ENCODE measurements around the gene FHIT.
"Not testable (repeated sequence)": the region's sequence is repeated elsewhere in the genome, so short reads cannot be mapped to it uniquely, and the experiment has no call there.

The FHIT gene

DNA sequence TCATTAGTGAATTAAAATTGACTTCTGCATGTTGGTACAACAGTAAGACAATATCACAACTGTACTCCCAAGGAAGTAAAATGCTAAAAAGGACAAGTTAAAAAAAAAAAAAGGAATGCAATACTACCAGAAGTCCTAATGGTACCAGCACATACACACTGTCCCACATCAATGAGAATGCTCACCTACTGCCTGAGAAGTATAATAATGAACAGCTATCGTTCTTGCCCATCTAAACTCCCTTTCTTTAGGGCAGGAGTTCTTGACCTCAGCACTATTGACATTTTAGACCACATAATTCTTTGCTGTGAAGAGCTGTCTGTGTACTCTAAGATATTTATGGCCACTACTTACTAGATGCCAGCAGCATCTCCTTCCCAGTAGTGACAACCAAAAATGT is 651.7 kb downstream of the FHIT start:
- no peak for DNase-seq

GRCh38 chr3:60598671-60599070 is 652.6 kb downstream of the FHIT start:
- no peak for DNase-seq

- no peak for DNase-seq
These were observed 657.2 kb downstream of the FHIT start for GRCh38 chr3:60594025-60594424.

GRCh38 chr3:60591267-60591666 is 660.0 kb downstream of the FHIT start:
- DNase-seq, result no peak

DNA sequence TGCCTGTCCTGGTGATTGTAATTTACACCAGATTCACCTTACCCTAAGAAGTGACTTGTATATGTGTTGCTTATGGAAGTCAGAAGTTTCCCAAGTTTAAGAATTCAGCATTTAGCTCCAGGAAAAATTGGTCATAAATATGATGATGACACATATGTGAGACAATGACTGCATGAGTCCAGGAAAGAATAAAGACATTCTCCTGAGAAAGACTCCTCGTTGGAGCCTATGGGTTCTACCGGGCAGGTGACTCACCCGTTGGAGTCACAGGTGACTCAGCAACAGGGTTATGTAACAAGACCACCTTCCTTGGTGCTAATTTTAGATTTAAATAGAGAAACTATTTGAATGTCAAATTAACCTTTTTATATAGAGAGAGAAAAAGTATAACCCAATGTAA is 662.4 kb downstream of the FHIT start:
- no peak for DNase-seq

DNA sequence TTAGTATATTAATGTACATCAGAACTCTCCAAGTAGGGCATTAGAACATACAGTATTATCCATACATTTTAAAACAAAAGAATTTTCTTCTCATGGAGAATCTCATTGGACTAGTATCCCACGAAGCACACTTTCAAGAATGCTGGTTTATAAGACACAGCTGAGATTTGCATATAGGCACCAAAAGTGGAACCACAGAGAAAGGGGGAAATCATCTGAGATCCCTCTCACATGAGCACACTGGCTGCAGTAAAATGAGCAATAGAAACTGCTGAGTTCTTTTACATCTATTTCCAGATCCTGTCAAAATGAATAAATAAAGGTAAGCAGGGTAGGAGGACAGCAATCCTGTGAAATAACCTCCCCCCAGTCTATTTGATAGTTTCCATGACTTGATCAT is 665.3 kb downstream of the FHIT start:
- no peak for DNase-seq

- DNase-seq, result no peak
These were observed 667.0 kb downstream of the FHIT start for GRCh38 chr3:60584250-60584649.

DNA sequence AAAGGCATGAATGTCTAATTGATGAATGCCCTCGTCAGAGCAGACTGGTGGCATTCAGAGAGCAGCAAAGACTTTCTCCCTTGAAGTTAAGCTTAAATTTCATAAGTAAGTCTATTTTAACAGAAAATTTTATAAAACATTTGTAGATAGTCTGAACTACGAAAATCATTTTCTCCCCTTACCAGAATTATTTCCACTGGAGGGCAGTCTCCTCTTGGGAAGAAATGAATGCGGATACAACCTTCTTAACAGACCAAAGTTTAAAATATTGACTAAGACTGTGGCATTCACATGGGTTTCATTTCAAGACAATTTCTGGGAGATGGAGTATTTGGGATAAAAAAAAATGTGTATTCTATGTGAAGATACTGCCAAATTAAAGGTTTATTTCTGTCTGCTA is 669.0 kb downstream of the FHIT start:
- DNase-seq, result no peak

DNA sequence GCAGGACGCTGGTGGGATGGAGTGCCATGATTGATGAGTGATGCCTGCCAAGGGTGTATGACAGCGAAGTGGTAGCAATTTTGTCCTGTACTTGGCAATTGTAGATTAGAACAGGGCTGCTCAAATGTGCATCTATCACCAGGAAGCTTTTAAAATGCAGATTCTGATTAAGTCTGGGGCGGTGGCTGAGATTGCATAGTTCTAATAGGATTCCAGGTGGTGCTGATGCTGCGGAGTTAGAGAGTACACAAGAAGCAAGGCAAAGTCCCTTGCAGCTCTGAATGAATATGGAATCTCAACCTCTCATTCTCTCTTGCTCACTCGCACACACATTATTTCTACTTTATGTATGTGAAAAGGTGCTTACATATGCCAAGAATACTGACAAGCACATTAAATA is 670.4 kb downstream of the FHIT start:
- no peak for DNase-seq

GRCh38 chr3:60579734-60580133 is 671.5 kb downstream of the FHIT start:
- DNase-seq, result no peak

DNA sequence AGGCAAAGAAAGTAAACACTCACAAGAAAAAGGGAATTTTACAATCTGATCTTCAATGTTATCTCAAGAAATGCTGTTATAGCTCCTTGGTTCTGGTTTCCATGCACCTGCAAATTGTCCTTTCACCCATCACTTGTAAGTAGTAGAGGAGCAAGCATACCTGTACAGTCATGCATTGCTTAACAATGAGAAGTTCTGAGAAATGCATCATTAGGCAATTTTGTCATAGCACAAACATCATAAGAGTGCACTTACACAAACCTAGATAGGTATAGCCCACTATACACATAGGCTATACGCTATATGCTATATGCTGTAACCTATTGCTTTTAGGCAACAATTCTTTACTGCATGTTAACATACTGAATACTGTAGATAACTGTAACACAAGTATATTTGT is 672.3 kb downstream of the FHIT start:
- DNase-seq, result no peak

- no peak for DNase-seq
These were observed 673.7 kb downstream of the FHIT start for GRCh38 chr3:60577601-60578000.

- no peak for DNase-seq
These were observed 675.5 kb downstream of the FHIT start for GRCh38 chr3:60575718-60576272.

- no peak for DNase-seq
These were observed 677.0 kb downstream of the FHIT start for GRCh38 chr3:60574046-60574769.

- no peak for DNase-seq
These were observed 677.8 kb downstream of the FHIT start for GRCh38 chr3:60573494-60573893.

DNA sequence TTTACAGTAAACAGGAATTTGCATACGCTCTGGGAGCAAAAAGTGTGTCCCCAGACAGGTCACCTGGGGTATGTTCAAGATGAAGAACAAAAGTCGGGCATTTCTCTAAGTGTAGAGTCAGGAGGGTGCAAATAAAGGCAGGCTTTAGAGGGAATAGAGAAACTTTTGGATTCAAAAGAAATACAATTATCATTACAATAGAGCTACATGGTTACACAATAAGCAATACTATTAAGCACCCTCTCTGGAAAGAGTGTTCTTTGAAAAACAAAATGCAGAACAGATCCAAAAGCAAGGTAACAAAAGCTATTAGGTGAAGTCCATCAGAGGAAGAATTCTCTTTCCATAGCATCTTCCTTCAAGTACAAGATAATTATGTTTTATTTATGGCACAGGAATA is 679.7 kb downstream of the FHIT start:
- no peak for DNase-seq

GRCh38 chr3:60557122-60557521 is 694.1 kb downstream of the FHIT start:
- DNase-seq, result no peak

DNA sequence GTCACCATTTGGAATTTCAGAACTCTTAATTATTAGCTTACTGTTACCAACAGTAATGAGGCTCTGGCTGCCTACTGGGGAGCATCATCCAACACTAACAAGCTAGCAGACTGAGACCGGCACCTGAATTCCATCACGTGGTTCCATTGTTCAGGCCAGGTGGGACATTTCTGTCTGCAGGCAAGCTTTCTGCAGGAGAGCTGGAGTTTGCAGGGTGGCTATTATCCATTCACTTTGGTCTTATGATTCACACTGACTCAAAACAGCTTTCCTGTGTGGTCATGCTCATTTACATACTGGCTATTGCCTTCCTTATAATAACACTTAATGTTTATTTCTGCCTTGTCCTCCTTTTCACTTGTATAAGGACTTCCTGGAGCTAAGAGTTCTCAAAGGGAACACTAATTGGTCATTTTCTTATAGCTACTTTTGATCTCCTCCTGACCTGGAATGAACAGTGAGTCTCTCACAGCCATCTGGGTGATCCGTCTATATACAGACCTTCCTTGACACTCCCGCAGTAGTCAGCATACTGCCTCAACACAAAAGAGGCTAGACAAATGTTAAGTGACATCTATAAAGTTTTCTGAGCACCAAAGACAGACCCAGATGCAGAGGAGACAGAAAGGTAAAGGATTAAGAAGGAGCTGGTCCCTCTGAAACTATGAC is 695.4 kb downstream of the FHIT start:
- DNase-seq, result no peak

GRCh38 chr3:60553144-60553543 is 698.1 kb downstream of the FHIT start:
- no peak for DNase-seq

GRCh38 chr3:60552581-60552980 is 698.7 kb downstream of the FHIT start:
- DNase-seq, result no peak

GRCh38 chr3:60551455-60552209 is 699.6 kb downstream of the FHIT start:
- DNase-seq, result no peak

- DNase-seq, result no peak
These were observed 701.4 kb downstream of the FHIT start for GRCh38 chr3:60549863-60550262.

- DNase-seq, result no peak
These were observed 708.3 kb downstream of the FHIT start for GRCh38 chr3:60542995-60543394.

DNA sequence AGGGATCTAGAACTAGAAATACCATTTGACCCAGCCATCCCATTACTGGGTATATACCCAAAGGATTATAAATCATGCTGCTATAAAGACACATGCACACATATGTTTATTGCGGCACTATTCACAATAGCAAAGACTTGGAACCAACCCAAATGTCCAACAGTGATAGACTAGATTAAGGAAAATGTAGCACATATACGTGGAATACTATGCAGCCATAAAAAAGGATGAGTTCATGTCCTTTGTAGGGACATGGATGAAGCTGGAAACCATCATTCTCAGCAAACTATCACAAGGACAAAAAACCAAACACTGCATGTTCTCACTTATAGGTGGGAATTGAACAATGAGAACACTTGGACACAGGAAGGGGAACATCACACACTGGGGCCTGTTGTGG is 711.9 kb downstream of the FHIT start:
- DNase-seq, result not testable (repeated sequence)

Measured in effector CD8-positive, alpha-beta T cell (primary cell).